ENCODE results near the gene SLC13A2. TPM values are rescaled to one million over a fixed set of nuclear protein-coding genes. Genes with fewer than 3 reads are reported as not detected.

Gene SLC13A2
- total RNA-seq, 4 donors from 2014 or later: 0.34 TPM; not detected in 3

DNA sequence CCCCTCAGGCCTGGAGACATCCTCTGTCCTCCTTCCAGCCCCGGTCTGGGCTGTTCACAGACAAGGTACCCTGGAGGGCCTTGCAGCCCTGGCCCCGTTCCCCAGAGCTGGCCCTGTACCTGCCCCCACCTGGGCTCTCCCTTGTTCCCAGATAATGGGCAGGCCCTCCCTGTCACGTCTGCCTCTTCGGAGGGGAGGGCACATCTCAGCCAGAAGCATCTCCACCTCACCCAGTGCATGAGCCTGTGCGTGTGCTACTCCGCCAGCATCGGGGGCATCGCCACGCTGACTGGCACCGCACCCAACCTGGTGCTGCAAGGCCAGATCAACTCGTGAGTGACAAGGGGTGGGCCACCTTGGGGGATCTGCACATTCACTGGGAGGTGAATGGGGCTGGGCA, 17.8 kb downstream of the SLC13A2 start:
- intact Hi-C loops (cut with DNase I; ENCODE audit: low total_unique reads) (no loop called here), in situ Hi-C loops (cut with MboI; ENCODE audit: low sequenced_read_pairs in 4 of 4) (loop anchor here in 1 of 4 donors (10.0 kb wide), 1 partner anchor 124 kb away; the partner anchor contains the start of gene RSKR)
- H3K36me3 ChIP-seq: no peaks in the 10 kb centered on the region
- DNase-seq (no peak), ATAC-seq (no peak)
- no peak overlapping the region for H3K4me3 ChIP-seq
- H3K9me3 ChIP-seq: no peaks in the 10 kb centered on the region
- peaks cover 0 to 5% (median 0%) of the 10 kb centered on the region in 3 donors for H3K27me3 ChIP-seq
- H3K27ac ChIP-seq: no peak overlapping the region
- H3K4me1 ChIP-seq: no peaks in the 10 kb centered on the region
- TF ChIP-seq, protein P1, sequence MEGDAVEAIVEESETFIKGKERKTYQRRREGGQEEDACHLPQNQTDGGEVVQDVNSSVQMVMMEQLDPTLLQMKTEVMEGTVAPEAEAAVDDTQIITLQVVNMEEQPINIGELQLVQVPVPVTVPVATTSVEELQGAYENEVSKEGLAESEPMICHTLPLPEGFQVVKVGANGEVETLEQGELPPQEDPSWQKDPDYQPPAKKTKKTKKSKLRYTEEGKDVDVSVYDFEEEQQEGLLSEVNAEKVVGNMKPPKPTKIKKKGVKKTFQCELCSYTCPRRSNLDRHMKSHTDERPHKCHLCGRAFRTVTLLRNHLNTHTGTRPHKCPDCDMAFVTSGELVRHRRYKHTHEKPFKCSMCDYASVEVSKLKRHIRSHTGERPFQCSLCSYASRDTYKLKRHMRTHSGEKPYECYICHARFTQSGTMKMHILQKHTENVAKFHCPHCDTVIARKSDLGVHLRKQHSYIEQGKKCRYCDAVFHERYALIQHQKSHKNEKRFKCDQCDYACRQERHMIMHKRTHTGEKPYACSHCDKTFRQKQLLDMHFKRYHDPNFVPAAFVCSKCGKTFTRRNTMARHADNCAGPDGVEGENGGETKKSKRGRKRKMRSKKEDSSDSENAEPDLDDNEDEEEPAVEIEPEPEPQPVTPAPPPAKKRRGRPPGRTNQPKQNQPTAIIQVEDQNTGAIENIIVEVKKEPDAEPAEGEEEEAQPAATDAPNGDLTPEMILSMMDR (IDR thresholded peaks at IDR 0.05 in 4 of 5, conservative IDR thresholded peaks at IDR 0.05 in 1 of 5): no peak
- no peak for TF ChIP-seq POLR2A (IDR thresholded peaks at IDR 0.05)

DNA sequence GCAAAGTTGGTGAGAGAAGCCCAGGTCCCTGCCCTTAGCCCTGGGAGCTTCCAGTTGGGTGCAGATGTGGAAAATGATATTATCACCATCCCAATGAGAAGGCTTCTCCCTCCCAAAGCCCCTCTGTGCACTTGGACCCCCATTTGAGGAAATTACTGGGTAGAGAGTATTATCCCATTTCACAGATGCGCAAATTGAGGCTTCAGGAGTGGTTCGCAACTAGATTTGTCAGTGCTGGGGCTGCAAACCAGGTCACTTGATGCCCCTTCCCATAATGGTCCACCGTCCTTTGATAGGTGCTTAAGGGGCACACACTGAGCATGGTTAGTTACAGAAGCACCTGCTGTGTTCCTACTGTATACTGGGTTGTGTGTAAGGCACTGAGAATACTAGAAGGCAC, 18.4 kb downstream of the SLC13A2 start:
- in situ Hi-C loops (cut with MboI; ENCODE audit: low sequenced_read_pairs in 4 of 4): loop anchor here in 1 of 4 donors (10.0 kb wide), 1 partner anchor 123 kb away; the partner anchor contains the start of gene RSKR
- Histone ChIP-seq H3K4me1 (no peaks in the 10 kb centered on the region), H3K4me3 (no peak overlapping the region), H3K9me3 (no peaks in the 10 kb centered on the region), H3K27ac (no peak overlapping the region), H3K27me3 (peaks cover 0 to 5% (median 0%) of the 10 kb centered on the region in 3 donors), H3K36me3 (no peaks in the 10 kb centered on the region)
- TF ChIP-seq POLR2A (IDR thresholded peaks at IDR 0.05): no peak
- TF ChIP-seq, protein P1 (IDR thresholded peaks at IDR 0.05 in 4 of 5, conservative IDR thresholded peaks at IDR 0.05 in 1 of 5): no peak
- no peak for ATAC-seq
- no peak for DNase-seq
- intact Hi-C loops (cut with DNase I; ENCODE audit: low total_unique reads): no loop called here

DNA sequence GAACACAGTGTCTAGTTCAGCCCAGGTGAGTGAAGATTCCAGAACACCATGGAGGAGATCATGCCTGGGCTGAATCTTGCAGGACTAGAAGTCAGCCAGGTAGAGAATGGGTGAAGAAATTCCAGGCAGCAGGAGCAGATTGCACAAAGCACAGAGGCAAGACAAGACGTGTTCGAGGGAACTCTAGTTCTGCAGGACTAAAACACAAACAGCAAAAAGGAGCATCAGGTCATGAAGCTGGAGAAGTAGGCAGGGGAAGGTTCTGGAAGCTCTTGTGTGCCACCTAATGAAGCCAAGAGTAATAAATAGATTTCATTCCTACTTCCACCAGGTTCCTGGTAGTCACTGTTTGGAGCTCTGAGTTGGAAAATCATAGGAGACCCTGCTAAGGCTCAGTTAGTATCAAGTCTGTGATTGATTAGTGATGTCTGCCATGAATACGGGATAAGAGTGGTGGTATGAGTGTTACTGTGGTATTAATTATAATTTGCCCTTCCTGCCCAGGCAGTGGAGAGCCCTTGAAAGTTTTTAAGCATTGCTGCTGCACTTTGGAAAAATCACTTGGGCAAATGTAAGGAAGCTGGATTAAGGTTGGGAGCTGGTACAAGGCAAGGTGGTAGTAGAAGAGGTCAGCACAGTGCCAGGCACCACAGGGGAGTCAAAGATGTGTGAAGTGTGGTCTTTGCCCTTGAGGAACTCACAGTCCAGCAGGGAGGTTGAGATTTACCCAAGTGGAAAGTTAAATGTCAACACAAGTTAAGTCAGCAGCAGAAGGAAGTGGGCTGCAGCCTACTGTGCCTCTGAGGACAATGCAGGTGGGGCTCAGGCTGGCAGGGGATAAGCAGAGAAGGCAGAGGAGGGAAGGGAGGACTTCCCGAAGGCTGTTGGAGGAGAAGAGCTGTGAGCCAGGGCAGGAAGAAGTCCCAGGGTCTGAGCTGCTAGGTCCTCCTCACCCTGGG, 19.2 kb downstream of the SLC13A2 start:
- TF ChIP-seq POLR2A (IDR thresholded peaks at IDR 0.05): no peak
- TF ChIP-seq, protein P1 (IDR thresholded peaks at IDR 0.05 in 4 of 5, conservative IDR thresholded peaks at IDR 0.05 in 1 of 5): no peak
- H3K36me3 ChIP-seq: no peaks in the 10 kb centered on the region
- no peak for DNase-seq
- ATAC-seq: no peak
- no peaks in the 10 kb centered on the region for H3K9me3 ChIP-seq
- H3K4me3 ChIP-seq: no peak overlapping the region
- H3K27me3 ChIP-seq: peaks cover 0 to 5% (median 0%) of the 10 kb centered on the region in 3 donors
- H3K4me1 ChIP-seq: no peaks in the 10 kb centered on the region
- in situ Hi-C loops (cut with MboI; ENCODE audit: low sequenced_read_pairs in 4 of 4): loop anchor here in 1 of 4 donors (10.0 kb wide), 1 partner anchor 122 kb away; the partner anchor contains the start of gene RSKR
- no peak overlapping the region for H3K27ac ChIP-seq
- intact Hi-C loops (cut with DNase I; ENCODE audit: low total_unique reads): no loop called here

DNA sequence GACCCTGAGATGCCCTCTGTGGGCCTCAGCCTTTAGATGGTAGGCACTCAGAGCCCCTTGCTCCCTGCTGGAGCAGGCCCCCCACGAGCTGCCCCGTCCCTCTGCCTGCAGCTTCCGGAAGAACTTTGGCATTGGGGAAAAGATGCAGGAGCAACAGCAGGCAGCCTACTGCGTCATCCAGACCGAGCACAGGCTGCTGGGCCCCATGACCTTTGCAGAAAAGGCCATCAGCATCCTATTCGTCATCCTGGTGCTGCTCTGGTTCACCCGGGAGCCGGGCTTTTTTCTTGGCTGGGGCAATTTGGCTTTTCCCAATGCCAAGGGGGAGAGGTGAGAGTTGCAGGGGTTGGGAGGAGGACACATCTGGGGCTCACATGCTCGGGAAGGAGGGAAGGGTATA, 20.0 kb downstream of the SLC13A2 start:
- ATAC-seq: no peak
- TF ChIP-seq POLR2A (IDR thresholded peaks at IDR 0.05): no peak
- TF ChIP-seq, protein P1 (IDR thresholded peaks at IDR 0.05 in 4 of 5, conservative IDR thresholded peaks at IDR 0.05 in 1 of 5): no peak
- Histone ChIP-seq H3K36me3 (no peaks in the 10 kb centered on the region), H3K4me3 (no peak overlapping the region), H3K4me1 (no peaks in the 10 kb centered on the region), H3K9me3 (no peaks in the 10 kb centered on the region), H3K27ac (no peak overlapping the region), H3K27me3 (peaks cover 0 to under 1% (median 0%) of the 10 kb centered on the region in 3 donors)
- in situ Hi-C loops (cut with MboI; ENCODE audit: low sequenced_read_pairs in 4 of 4) (loop anchor here in 1 of 4 donors (10.0 kb wide), 1 partner anchor 121 kb away; the partner anchor contains the start of gene RSKR), intact Hi-C loops (cut with DNase I; ENCODE audit: low total_unique reads) (no loop called here)
- DNase-seq: no peak

Data from gastrocnemius medialis (tissue), 4 donors.